AG04450 (cell line): Measurements from ENCODE around the gene AOAH. TPM values are rescaled to one million over a fixed set of nuclear protein-coding genes. Genes with fewer than 3 reads are reported as not detected.

Source experiments
- CTCF ChIA-PET: fragments of 300-600, 350-600 bp; formaldehyde crosslinking; extraction: SDS; loops from one replicate; lab custom pipeline; 2022; ENCODE audit warnings: antibody characterized with exemption, inconsistent platforms; lab: Charles Lee
- POLR2A ChIA-PET: fragments of 350-600 bp; formaldehyde crosslinking; extraction: SDS; loops from one replicate; lab custom pipeline; 2021; ENCODE audit warnings: antibody characterized with exemption, inconsistent platforms; lab: Yijun Ruan, JAX
- DNase-seq: peaks from one replicate; pipeline ENCODE4 v3.0.0-alpha.2; 2011; ENCODE audit warnings: low read depth, low spot score
- H3K27ac ChIP-seq: one replicate; pipeline ENCODE4 v1.5.1; 2012; ENCODE audit warnings: low read depth, low read length, control low read depth
- H3K27me3 ChIP-seq: one replicate; pipeline ENCODE4 v1.6.0; 2012; ENCODE audit warnings: low read length; ENCODE audit not compliant: control insufficient read depth, insufficient read depth
- H3K4me3 ChIP-seq: 2 replicates; pipeline ENCODE4 v1.5.1; 2011; ENCODE audit warnings: mild to moderate bottlenecking, low read depth, low read length, control low read depth
- H3K9me3 ChIP-seq: 2 replicates; pipeline ENCODE4 v1.5.1; 2012; ENCODE audit warnings: low read length; ENCODE audit not compliant: control insufficient read depth, insufficient read depth
- CTCF ChIP-seq: IDR thresholded peaks from 2 replicates; pipeline ENCODE4 v1.5.1; 2011; ENCODE audit warnings: low read depth, low read length, control low read depth, inconsistent platforms
- polyA plus RNA-seq: library from polyadenylated mRNA; depleted of rRNA; stranded (reverse); fragments of >200 nt; gene quantifications from 2 replicates; pipeline ENCODE4 v1.2.3, GENCODE V29; 2011

AOAH gene
- polyA plus RNA-seq, 1 experiment, result not detected

- ChIA-PET CTCF (no interaction called here), POLR2A (no interaction called here)
- no peaks in the 10 kb centered on the region for H3K9me3 ChIP-seq
Observed at GRCh38 chr7:36736899-36737211, 12.6 kb upstream of the AOAH start.

GRCh38 chr7:36736090-36736898, 12.0 kb upstream of the AOAH start:
- CTCF ChIA-PET, result no interaction called here
- H3K4me3 ChIP-seq, result no peak overlapping the region

More at GRCh38 chr7:36736899-36737211, 12.6 kb upstream of the AOAH start:
- no peak overlapping the region for H3K27ac ChIP-seq
- DNase-seq, result no peak
- TF ChIP-seq CTCF, result no peak
- H3K4me3 ChIP-seq, result no peak overlapping the region
- no peaks in the 10 kb centered on the region for H3K27me3 ChIP-seq

GRCh38 chr7:36735172-36735571, 10.9 kb upstream of the AOAH start:
- no peak overlapping the region for H3K4me3 ChIP-seq
- H3K27me3 ChIP-seq, result no peaks in the 10 kb centered on the region
- POLR2A ChIA-PET, result no interaction called here
- H3K9me3 ChIP-seq, result no peaks in the 10 kb centered on the region
- no peak overlapping the region for H3K27ac ChIP-seq
- CTCF ChIA-PET, result no interaction called here
- TF ChIP-seq CTCF, result no peak
- DNase-seq, result no peak

More at GRCh38 chr7:36736090-36736898, 12.0 kb upstream of the AOAH start:
- POLR2A ChIA-PET, result no interaction called here
- Histone ChIP-seq H3K27ac (no peak overlapping the region), H3K9me3 (no peaks in the 10 kb centered on the region), H3K27me3 (no peaks in the 10 kb centered on the region)
- TF ChIP-seq CTCF, result no peak
- DNase-seq, result no peak

GRCh38 chr7:36734731-36735130, 10.4 kb upstream of the AOAH start:
- Histone ChIP-seq H3K27ac (no peak overlapping the region), H3K9me3 (no peaks in the 10 kb centered on the region), H3K4me3 (no peak overlapping the region), H3K27me3 (no peaks in the 10 kb centered on the region)
- no peak for TF ChIP-seq CTCF
- ChIA-PET POLR2A (no interaction called here), CTCF (no interaction called here)
- DNase-seq, result no peak

- no peaks in the 10 kb centered on the region for H3K27me3 ChIP-seq
- no peaks in the 10 kb centered on the region for H3K9me3 ChIP-seq
- TF ChIP-seq CTCF, result no peak
- ChIA-PET POLR2A (no interaction called here), CTCF (no interaction called here)
- H3K27ac ChIP-seq, result no peak overlapping the region
- H3K4me3 ChIP-seq, result no peak overlapping the region
- no peak for DNase-seq
Observed at GRCh38 chr7:36733411-36733810, 9.1 kb upstream of the AOAH start.
